HPDE6-E6E7 (cell line): Measurements from ENCODE around the gene PAX9.
"Not testable (repeated sequence)": the region's sequence is repeated elsewhere in the genome, so short reads cannot be mapped to it uniquely, and the experiment has no call there.

Experiments used
- DNase-seq: peaks from one replicate; pipeline ENCODE4 v3.0.0; 2011; ENCODE audit warnings: missing footprints; ENCODE audit errors: extremely low spot score

The PAX9 gene

DNA sequence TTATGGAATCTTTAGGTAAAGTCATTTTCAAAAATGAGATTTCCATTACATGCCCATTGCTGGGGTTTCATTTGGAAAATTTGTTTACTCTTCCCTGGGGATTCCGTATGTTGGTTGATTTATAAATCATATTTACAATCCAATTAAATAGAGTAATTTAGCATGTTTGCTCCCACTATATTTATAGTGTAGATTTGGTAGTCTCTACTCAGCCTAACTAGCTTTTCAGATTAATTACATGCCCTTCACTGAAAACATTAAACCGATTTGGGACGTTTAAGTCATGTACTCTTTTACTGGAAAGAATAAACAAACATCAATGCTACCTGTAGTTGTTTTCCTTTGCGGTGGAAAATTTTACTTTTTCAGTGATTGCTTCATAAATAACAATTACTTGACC lies 10.4 kb downstream of the PAX9 start:
- DNase-seq, result no peak

DNA sequence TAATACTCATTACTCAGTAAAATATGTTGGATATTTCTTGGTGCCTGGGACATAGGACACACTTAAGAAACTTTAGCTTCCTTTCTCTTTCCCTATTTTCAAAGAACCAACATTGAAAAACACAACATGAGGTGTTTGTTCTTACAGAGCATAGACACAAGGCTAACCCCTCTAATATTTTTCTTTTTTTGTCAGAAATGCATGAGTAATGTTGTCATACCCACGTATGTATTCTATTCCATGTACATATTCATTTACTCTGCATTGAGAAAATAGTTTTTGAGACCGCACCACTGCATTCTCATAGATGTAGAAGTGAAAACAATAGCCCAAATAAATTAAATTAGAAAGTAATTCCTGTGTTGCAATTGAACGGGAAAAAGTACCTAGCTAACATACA lies 13.0 kb downstream of the PAX9 start:
- DNase-seq, result no peak

DNA sequence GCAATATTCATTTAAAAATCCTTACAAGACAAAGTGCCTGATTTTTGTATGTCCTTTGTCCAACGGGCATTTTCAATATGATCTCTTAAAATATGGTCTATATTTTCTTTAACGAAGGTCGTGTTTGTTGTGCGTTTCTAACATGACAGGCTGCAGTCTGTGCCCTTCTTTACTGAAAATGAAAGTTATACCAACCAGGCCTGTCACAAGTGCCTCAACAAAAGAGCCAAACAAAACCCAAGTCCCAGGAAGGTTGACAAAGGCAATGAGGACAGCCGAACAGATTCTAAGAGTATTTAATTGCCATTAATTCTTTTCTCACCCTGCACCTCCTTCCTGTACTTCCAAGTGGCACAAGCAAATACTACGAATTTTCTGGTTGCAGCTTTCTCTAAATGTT lies 13.9 kb downstream of the PAX9 start:
- no peak for DNase-seq

DNA sequence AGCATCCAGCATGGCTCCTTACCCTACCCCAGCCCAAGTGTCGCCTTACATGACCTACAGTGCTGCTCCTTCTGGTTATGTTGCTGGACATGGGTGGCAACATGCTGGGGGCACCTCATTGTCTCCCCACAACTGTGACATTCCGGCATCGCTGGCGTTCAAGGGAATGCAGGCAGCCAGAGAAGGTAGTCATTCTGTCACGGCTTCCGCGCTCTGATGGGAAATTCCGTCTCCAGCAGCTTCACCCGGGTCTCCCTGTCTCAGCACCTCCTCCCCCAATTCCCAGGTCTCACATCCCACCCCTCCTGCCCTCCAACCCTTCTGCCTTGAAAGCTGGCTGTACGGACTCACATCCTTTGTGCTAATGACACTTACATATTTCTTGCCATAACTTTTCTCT lies 14.6 kb downstream of the PAX9 start:
- DNase-seq, result no peak

DNA sequence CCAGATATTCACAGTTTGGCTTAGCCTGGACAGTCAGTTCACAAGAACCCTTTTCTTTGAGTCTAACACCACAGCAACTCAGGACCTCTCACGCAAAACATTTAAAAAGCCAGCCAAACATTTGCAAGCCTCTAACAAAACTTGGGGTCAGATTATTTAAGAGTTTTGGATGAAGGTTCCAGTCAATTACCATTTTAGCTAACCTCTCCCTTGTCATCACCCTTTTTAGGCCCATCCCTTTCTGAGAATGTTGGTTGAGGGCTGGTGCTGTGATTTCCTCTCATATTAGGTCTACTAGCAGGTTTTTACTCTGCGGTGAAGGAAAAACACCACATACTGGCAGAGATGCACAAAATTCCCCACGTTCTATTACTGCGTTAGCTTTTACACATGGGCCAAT lies 20.7 kb downstream of the PAX9 start:
- DNase-seq, result no peak

DNA sequence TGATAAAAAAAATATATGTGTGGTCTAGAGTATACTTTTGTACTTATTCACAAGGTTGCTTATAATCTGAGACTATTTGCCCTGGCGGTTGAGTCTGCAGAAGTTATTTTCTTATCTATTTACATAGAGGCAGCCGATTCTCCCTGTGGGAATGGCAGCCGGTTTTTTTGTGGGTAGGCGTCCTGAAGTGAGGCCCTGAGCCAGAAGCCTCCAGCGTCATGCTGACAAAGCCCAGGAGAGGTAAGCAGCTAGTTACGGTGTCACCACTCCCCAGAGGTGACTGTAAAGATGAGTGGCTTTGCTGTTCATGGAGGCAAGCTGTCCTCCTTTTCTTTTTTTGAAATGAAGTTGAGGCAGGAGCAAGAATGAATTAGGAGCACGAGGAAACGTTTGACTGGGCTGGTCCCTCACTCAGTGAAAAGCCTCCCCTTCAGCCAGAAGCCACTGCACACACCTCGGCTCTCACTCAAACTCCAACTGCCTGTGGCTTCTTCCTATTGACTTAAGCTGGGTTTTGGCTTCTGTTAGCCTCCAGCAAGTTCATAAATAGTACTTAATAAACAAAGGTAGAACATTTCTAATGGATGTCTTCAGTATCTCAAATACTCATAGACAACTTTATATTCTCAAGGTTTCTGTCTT lies 21.5 kb downstream of the PAX9 start:
- DNase-seq, result no peak

DNA sequence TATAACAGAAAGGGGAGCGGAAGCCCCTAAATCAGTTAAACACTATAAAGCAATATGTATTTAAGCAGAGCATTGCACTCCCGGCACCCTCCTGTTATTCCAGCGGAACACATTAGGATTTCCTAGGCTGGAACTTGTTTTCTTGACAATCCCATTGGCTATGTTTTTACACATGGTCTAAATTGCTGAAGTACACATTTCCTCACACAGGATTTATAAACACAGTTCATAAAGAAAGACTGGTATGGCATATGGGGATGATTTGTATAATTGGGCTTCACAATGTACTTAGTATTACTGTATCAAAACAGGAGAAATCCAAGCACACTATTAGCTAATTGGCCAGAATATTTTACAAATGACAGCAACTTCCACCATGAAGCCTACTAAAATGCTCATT lies 23.3 kb downstream of the PAX9 start:
- no peak for DNase-seq

DNA sequence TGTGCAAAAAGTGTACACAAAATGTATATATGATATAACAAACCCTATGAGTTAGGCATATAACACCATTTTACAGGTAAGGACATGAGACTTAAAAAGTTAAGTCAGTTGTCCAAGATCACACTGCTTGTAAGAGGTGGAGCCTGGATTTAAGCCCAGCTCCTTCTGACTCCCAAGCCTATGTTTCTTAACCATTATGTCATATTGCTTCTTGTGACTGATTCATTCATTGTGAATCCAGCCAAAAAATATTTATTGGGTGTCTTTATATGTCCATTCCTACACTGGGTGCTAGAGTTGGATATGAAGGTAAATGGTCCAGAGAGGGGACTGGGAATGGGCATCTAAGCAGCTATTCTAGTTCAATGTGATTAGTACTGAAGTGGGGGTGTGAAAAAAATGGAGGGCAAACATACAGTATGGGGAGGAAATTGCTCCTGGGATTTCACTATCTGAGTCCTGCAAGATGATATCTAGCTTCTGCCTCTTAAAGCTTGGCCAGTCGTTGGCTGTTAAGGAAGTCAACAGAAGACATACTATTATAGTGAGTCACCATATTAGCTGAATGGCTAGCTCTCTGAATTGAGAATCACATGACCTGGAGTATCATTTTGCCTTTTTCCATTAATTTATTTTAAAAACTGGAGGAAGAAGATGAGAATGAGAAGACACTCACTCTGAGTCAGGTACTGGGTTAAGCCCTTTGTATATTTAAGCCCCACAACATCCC lies 28.8 kb downstream of the PAX9 start:
- peak; percentile 23 for DNase-seq

DNA sequence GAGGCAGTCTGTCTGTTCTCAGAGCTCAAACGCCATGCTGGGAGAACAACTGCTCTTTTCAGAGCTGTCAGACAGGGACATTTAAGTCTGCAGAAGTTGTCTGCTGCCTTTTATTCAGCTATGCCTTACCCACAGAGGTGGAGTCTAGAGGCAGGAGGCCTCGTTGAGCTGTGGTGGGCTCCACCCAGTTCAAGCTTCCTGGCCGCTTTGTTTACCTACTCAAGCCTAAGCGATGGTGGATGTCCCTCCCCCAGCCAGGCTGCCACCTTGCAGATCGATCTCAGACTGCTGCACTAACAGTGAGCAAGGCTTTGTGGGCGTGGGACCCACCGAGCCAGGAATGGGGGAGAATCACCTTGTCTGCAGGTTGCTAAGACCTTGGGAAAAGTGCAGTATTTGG lies 37.8 kb downstream of the PAX9 start:
- DNase-seq, result not testable (repeated sequence)

DNA sequence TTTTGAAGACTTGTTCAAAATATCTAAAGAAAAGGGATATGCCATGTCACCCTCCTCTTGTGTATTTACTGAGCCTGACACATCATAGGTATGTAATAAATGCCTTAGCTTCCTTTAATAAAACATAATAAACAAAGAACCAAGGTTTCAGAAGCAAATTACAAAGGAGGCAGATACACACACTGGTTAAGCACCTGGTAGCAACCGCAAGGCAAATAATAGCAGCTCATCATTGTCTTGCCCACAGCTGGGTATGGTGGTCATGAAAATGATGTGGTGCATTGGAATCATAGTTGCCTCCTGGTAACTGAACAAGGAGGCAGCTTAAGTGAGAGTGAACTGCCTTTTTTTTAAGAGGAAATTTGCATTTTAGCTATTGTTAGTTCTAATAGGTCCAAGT lies 39.0 kb downstream of the PAX9 start:
- DNase-seq, result no peak

DNA sequence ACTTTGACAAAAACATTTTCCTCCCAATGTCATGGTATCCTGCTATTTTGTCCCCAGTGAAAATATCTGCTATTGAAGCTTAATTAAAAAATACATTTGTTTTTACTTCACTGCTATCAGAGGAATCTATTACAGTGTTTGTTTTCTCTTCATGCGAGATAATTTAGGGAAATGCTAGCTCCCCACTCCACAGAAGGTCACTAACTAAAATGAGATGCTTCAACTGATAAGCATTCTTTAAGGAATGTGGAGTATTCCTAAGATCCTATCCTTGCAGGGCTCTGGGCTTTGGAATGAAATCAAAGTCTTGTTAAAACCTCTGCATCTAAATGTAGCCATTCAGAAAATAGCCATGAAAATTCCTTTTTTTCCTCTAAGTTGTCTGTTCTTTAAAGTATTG lies 39.5 kb downstream of the PAX9 start:
- no peak for DNase-seq

DNA sequence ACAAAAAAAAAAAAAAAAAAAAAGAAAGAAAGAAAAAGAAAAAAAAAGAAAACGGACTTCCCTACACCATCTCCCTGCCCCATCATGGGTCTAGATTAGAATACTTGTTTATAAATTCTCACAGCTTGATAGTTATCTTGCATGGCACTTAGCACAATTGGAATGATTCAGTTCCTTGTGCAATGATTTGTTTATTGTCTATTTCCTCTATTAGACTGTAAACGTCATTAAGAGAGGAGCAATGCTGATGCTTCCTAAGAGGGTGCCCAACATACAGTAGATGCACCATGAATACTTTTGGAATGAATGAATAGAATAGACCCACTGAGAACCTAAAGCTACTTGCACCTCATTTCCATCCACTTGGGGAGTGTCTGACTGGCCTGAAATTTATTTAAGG lies 40.8 kb downstream of the PAX9 start:
- DNase-seq, result no peak

DNA sequence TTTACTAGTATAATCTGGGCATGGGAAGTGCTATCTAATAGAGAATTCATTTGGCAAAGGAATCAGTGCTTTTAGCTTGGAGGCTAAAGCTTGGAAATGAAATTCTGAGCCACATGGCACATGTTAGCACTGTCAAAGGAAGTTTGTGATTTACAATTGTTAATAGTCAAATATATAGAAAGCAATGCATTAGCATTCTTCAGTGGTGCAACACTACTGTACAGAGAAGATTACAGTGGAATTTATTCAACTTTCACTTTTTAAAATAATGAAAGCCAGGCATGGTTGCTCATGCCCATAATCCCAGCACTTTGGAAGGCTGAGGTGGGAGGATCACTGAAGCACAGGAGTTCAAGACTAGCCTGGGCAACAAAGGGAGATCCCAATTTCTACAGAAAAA lies 45.9 kb downstream of the PAX9 start:
- no peak for DNase-seq

DNA sequence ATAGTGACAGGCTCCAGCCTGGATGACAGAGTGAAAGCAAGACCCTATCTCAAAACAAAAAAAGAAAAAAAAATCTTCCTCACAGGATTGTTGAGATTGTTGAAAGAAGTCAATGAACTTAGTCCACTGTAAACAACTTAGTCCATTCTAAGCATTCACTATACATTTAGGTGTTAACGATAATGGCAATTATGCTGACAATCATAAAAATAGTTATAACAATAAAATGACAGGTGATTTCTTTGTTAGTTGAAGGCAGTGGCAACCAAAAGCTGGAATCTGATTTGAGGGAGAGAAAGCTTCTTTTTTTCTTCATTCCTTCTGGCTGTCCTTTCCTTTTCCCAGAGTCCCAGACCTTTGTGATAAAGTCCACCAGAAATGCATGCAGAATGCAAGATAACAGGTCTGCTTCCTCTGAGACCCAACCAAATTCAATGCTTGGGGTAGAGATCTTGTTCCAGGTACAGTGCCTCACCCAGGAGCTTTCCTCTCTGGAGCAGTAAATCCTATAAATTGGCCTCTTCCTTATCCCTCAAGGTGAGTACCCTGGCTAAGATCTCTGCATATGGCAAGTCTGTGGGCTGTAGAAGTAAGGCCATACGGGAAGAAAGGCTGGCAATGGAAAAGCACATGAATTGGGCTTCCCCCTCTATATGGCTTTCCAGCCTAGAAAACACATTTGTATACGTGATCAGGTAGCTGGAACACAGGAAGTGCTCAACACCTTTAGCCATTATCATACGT lies 52.5 kb downstream of the PAX9 start:
- DNase-seq, result no peak

DNA sequence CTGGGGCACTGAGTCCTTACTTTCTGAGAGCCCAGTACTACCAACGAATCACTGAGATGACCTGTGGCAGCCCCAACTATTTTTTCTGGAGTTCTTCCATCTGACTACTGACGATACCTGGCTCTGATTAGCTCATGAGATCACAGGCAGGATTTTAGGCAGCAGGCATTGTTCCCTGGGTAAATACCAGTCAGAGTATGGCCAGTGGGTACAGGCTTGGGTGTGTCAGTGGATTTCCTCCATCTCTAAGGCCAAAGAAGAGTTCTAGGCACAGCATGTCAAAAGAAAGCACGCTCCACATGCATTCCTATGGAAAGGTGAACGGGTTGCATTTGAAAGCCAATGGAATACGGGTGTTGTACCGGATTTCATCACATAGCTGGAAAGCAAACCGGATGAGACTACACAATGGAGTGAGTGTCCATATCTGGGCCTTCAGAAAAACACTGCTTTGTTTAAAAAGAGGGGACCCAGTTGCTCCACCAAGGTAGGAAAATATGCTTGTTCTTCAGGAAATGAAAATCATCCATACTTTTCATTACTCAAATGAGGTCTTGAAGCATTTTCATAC lies 55.0 kb downstream of the PAX9 start:
- DNase-seq, result no peak

DNA sequence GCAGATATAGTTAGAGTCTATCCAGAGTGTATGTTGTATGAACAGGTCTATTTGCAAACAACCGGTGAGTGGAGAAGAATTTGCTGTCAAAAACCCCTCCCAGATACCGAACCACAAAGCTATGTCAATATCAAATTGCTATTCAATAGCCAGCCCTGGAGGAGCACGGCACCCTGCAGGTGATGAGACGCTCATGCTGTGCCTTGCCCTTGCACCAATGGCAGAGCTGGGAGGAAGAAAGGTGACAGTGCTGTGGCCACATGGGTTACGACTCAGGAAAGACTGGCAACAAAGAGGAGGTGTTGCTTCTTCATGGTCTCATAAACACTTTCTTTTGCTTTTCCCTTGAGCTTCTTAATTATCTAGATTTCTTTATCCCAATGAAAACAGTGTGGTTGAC lies 55.7 kb downstream of the PAX9 start:
- DNase-seq, result no peak

DNA sequence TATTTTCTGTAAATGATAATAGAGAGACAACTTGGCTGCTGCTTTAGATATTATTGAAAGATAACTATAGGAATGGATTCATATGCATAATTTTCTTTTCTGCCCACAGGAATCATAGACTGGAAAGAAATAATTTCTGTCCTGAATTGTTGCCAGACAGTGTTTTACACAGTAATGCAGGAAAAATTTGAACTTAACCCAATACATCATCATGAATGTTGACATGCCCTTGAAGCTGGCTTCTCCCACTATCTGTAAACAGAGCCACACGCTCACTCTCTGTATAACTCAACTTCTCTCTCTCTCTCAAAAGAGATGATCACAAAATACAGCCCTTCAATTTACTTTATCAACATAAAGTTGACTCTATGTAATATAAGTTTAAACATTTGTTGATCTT lies 56.6 kb downstream of the PAX9 start:
- DNase-seq, result no peak

DNA sequence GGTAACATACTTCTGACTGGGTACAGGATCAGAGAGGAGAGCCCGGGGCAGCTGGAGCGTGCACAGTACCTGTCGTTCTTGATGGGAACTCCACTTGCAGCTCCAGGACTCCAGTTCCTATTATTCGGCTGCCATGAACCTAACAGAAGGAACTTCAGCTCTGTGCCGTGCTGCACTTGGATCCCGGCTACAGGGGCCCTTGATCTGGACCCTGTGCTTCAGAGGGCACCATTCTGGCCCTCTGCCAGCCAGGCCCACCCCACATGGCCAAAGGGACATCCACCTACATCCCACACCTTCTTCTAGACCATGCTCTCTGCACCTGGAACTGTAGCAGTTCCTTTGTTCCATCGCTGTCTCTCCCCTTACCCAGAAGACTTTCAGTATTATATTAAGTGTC lies 58.2 kb downstream of the PAX9 start:
- no peak for DNase-seq

DNA sequence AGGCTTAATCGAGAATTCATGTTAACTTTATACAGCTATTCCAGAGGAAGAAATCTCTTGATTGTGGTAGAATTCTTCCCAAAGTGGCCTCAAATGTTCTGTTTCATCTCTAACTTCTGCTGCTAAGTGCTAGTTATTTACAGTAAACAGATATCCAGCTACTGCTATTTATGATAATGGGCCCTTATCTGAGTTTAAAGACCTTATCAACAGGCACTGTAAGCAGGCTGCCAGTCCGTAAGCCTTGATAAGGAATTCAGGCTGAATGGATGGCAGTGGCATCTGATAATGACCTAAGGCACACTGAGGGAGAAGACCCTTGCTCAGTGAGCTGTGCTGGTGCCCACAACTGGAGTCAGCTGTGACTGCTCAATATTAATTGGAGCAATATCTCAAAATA lies 59.0 kb downstream of the PAX9 start:
- DNase-seq, result no peak

DNA sequence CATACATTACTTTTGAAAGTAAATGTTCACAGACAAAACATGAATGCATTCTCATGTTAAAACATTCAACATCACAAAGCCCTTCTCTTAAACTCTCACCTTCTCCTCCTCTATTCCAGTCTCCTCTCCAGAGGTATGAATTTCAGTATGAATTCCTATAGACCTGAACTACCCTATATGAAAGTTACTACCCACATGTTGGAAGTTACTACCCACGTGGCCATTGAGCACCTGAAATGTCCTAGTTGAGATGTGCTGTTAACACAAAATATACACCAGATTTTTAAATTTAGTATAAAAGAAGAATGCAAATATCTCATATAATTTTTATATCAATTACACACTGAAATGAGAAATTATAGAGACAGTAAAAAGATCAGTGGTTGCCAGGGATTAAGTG lies 60.2 kb downstream of the PAX9 start:
- no peak for DNase-seq

DNA sequence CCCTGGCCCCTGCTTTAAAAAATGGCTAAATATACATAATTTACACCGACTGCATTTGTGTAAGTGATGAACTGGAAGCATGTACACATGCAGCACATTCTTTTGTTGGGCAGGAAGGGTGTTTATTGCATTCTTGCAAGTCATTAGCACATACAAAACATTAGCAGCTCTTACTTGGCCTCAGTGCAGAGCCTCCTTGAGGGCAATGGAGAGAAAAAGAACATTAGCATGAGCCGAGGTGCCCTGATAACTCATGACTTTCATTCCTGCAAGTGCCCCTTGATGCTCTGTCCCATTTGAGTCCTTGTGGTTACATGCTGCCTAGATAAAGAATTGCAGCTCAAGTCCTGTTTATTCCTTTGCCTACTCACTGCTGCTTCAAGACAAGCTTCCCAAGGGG lies 61.9 kb downstream of the PAX9 start:
- no peak for DNase-seq

DNA sequence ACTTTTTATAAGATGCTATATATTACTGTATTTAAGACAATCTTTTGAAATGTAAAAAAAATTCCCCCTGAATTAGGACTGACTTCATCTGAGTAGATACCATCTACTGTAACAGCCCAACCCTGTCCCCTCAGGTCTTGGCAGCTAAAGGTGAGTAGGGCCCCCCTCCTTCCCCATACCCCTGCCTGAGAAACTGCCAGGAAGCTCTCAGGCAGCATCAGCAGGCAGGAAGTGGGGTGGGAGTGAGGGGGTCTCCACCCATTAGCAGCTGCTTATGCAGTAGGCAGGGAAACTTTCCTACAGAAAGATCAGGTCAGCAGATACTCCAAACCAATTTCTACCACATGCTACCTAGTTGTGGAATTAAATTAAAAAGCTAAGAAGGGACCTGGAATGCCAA lies 62.5 kb downstream of the PAX9 start:
- DNase-seq, result no peak

DNA sequence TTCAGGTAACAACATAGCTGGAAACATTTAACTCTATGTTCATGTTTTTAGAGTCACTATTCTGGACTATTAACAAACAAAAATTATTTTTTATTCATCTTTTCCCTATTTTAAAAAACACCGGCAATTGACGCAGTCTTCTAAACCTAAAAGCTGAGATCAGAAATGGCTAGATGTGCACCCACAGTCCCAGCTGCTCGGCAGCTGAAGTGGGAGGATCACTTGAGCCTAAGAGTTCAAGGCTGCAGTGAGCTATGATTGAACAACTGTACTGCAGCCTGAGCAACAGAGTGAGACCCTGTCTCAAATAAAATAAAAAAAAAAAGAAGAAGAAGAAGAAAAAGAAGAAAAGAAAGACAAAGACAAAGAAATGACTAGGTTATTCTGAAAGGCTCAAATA lies 64.5 kb downstream of the PAX9 start:
- no peak for DNase-seq
